Measurements from ENCODE around the gene MPO. TPM values are rescaled to one million over a fixed set of nuclear protein-coding genes. Genes with fewer than 3 reads are reported as not detected.

The MPO gene
- total RNA-seq, 1 experiment from 2014 or later, result not detected

DNA sequence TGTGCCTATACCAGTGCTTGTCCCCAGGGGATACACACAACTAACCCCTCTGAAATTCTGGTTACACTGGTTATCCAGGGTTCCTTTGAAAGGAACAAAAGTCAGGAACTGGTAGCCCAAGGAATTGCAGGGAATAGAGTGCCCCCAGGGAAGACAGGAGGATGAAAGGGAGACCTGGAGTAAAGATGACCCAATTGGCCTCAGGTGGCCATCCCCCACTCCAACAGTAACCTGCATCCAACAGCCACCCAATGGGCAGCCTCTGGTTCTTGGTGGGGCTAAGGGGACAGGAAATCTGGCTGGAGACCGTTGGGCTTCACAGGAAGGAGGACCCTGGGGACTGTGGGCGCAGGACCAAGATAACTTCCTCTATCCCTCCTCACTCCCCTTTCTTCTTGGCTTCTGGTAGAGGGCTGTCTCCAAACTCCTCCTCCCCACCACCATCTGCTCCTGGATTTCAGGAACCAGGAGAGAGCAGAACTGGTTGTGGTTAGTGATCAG, 826 bp upstream of the MPO start:
- Mint-ChIP-seq H3K9me3 (no peaks in the 10 kb centered on the region), H3K27me3 (ENCODE audit: low read depth) (peaks cover 16% of the 10 kb centered on the region), H3K27ac (no peak overlapping the region), H3K4me1 (peaks cover 20% of the 10 kb centered on the region), H3K36me3 (no peaks in the 10 kb centered on the region), H3K4me3 (no peak overlapping the region)
- no peak for ATAC-seq
- ChIA-PET CTCF (interaction anchor here (0.6 to 0.7 kb wide), 3 partner anchors 10 to 646 kb away, joined by 3 to 6 read pairs (median 3); no protein-coding TSS in a partner anchor), POLR2A (interaction anchor here (0.7 kb wide), 1 partner anchor 26 kb away, joined by 3 read pairs; no protein-coding TSS in a partner anchor)
- TF ChIP-seq, protein P1, sequence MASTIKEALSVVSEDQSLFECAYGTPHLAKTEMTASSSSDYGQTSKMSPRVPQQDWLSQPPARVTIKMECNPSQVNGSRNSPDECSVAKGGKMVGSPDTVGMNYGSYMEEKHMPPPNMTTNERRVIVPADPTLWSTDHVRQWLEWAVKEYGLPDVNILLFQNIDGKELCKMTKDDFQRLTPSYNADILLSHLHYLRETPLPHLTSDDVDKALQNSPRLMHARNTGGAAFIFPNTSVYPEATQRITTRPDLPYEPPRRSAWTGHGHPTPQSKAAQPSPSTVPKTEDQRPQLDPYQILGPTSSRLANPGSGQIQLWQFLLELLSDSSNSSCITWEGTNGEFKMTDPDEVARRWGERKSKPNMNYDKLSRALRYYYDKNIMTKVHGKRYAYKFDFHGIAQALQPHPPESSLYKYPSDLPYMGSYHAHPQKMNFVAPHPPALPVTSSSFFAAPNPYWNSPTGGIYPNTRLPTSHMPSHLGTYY (CRISPR knock-in tag; IDR thresholded peaks at IDR 0.05), result no peak
- TF ChIP-seq, protein P2, sequence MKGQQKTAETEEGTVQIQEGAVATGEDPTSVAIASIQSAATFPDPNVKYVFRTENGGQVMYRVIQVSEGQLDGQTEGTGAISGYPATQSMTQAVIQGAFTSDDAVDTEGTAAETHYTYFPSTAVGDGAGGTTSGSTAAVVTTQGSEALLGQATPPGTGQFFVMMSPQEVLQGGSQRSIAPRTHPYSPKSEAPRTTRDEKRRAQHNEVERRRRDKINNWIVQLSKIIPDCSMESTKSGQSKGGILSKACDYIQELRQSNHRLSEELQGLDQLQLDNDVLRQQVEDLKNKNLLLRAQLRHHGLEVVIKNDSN (CRISPR knock-in tag; IDR thresholded peaks at IDR 0.05), result no peak
- no peak for TF ChIP-seq TEAD1 (CRISPR knock-in tag; IDR thresholded peaks at IDR 0.05)
- DNase-seq (ENCODE audit: low spot score), result no peak

DNA sequence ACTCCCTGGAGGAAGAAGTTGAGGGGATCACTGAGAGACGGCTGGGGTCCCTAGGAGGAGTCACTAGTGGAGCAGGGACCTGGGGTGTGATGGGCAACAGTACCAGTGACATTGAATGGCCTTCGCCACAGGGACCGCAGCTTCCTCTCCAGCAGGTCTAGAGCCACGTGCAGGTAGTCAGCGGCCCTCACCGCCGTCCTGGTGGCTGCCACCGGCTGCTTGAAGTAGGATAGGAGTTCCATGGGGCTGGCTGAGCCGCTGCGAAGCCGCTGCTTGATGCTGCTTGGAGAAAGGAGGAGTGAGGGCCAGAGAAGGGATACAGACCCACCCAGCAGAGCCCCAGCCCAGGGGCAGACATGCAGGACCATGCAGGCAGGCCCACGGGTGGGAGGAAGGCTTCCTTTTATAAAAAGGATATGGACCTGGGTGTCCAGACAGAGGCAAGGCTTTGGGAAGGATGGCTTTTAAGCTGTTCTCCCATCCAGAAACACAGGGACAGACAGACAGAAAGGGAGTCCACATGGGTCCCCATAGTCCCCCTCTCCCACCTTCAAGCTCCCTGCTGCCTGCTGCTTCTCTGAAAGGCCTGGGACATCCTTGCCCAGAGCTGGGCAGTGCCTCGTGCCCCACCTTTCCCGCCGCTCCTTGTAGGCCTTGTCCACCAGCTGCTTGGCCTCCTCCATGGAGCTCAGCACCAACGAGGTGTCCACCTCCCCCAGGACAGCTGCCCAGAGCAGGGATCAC, 827 bp downstream of the MPO start:
- no peak for ATAC-seq
- H3K36me3 Mint-ChIP-seq, result no peaks in the 10 kb centered on the region
- H3K27me3 Mint-ChIP-seq (ENCODE audit: low read depth), result peaks cover 16% of the 10 kb centered on the region
- peaks cover 15% of the 10 kb centered on the region for H3K4me1 Mint-ChIP-seq
- H3K9me3 Mint-ChIP-seq, result no peaks in the 10 kb centered on the region
- no peak overlapping the region for H3K4me3 Mint-ChIP-seq
- ChIA-PET POLR2A (no interaction called here), CTCF (interaction anchor here (0.6 to 4.6 kb wide), 9 partner anchors 12 to 208 kb away, joined by 3 to 19 read pairs (median 5); partner anchors contain the start of genes HSF5, RNF43 and SUPT4H1)
- no peak overlapping the region for H3K27ac Mint-ChIP-seq
- no peak for DNase-seq (ENCODE audit: low spot score)
- TF ChIP-seq, protein P3, sequence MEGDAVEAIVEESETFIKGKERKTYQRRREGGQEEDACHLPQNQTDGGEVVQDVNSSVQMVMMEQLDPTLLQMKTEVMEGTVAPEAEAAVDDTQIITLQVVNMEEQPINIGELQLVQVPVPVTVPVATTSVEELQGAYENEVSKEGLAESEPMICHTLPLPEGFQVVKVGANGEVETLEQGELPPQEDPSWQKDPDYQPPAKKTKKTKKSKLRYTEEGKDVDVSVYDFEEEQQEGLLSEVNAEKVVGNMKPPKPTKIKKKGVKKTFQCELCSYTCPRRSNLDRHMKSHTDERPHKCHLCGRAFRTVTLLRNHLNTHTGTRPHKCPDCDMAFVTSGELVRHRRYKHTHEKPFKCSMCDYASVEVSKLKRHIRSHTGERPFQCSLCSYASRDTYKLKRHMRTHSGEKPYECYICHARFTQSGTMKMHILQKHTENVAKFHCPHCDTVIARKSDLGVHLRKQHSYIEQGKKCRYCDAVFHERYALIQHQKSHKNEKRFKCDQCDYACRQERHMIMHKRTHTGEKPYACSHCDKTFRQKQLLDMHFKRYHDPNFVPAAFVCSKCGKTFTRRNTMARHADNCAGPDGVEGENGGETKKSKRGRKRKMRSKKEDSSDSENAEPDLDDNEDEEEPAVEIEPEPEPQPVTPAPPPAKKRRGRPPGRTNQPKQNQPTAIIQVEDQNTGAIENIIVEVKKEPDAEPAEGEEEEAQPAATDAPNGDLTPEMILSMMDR (IDR thresholded peaks at IDR 0.05), result no peak
- TF ChIP-seq, protein P4, sequence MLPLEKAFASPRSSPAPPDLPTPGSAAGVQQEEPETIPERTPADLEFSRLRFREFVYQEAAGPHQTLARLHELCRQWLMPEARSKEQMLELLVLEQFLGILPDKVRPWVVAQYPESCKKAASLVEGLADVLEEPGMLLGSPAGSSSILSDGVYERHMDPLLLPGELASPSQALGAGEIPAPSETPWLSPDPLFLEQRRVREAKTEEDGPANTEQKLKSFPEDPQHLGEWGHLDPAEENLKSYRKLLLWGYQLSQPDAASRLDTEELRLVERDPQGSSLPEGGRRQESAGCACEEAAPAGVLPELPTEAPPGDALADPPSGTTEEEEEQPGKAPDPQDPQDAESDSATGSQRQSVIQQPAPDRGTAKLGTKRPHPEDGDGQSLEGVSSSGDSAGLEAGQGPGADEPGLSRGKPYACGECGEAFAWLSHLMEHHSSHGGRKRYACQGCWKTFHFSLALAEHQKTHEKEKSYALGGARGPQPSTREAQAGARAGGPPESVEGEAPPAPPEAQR (CRISPR knock-in tag; IDR thresholded peaks at IDR 0.05), result no peak
- TF ChIP-seq, protein P5, sequence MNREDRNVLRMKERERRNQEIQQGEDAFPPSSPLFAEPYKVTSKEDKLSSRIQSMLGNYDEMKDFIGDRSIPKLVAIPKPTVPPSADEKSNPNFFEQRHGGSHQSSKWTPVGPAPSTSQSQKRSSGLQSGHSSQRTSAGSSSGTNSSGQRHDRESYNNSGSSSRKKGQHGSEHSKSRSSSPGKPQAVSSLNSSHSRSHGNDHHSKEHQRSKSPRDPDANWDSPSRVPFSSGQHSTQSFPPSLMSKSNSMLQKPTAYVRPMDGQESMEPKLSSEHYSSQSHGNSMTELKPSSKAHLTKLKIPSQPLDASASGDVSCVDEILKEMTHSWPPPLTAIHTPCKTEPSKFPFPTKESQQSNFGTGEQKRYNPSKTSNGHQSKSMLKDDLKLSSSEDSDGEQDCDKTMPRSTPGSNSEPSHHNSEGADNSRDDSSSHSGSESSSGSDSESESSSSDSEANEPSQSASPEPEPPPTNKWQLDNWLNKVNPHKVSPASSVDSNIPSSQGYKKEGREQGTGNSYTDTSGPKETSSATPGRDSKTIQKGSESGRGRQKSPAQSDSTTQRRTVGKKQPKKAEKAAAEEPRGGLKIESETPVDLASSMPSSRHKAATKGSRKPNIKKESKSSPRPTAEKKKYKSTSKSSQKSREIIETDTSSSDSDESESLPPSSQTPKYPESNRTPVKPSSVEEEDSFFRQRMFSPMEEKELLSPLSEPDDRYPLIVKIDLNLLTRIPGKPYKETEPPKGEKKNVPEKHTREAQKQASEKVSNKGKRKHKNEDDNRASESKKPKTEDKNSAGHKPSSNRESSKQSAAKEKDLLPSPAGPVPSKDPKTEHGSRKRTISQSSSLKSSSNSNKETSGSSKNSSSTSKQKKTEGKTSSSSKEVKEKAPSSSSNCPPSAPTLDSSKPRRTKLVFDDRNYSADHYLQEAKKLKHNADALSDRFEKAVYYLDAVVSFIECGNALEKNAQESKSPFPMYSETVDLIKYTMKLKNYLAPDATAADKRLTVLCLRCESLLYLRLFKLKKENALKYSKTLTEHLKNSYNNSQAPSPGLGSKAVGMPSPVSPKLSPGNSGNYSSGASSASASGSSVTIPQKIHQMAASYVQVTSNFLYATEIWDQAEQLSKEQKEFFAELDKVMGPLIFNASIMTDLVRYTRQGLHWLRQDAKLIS (CRISPR knock-in tag; IDR thresholded peaks at IDR 0.05; ENCODE audit: borderline replicate concordance), result no peak
- TF ChIP-seq, protein P6, sequence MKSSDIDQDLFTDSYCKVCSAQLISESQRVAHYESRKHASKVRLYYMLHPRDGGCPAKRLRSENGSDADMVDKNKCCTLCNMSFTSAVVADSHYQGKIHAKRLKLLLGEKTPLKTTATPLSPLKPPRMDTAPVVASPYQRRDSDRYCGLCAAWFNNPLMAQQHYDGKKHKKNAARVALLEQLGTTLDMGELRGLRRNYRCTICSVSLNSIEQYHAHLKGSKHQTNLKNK (CRISPR knock-in tag; IDR thresholded peaks at IDR 0.05), result no peak
- TF ChIP-seq ZNF232 (CRISPR knock-in tag; IDR thresholded peaks at IDR 0.05) (no peak), NFE2L1 (CRISPR knock-in tag; IDR thresholded peaks at IDR 0.05) (no peak), MYBL2 (CRISPR knock-in tag; IDR thresholded peaks at IDR 0.05) (no peak), ZNF219 (CRISPR knock-in tag; IDR thresholded peaks at IDR 0.05; ENCODE audit: borderline replicate concordance) (no peak), CREM (CRISPR knock-in tag; IDR thresholded peaks at IDR 0.05) (no peak), ZNF416 (CRISPR knock-in tag; IDR thresholded peaks at IDR 0.05) (no peak)
- TF ChIP-seq, protein P7, sequence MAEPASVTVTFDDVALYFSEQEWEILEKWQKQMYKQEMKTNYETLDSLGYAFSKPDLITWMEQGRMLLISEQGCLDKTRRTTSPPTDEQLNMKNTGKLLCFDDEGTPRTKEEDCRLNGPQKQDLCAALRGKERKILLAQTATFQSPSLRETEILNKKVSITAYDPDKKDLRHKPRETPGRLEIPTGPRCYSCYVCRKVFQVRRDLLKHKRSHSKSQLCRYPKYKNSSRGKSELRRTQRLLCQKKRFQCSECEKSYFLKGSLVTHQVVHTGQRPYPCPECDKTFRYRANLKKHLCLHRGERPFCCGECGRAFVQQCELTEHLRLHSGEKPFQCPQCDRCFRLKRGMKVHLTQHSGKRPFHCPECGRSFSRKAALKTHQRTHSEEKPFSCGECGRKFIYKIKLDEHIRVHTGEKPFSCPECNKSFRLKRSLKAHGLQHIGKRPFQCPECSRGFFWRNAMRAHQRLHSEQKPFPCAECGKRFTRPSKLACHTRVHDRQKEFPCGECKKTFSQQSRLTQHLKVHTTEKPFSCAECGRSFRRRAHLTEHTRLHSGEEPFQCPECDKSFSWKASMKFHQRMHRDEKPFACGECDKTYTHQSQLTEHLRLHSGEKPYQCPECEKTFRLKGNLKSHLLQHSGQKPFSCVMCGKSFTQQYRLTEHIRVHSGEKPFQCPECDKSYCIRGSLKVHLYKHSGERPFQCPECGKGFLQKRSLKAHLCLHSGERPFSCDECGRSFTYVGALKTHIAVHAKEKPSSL (CRISPR knock-in tag; conservative IDR thresholded peaks at IDR 0.05), result no peak
- TF ChIP-seq, protein P1 (CRISPR knock-in tag; IDR thresholded peaks at IDR 0.05), result no peak
- TF ChIP-seq, protein P8, sequence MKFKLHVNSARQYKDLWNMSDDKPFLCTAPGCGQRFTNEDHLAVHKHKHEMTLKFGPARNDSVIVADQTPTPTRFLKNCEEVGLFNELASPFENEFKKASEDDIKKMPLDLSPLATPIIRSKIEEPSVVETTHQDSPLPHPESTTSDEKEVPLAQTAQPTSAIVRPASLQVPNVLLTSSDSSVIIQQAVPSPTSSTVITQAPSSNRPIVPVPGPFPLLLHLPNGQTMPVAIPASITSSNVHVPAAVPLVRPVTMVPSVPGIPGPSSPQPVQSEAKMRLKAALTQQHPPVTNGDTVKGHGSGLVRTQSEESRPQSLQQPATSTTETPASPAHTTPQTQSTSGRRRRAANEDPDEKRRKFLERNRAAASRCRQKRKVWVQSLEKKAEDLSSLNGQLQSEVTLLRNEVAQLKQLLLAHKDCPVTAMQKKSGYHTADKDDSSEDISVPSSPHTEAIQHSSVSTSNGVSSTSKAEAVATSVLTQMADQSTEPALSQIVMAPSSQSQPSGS (CRISPR knock-in tag; IDR thresholded peaks at IDR 0.05; ENCODE audit: borderline replicate concordance, low read depth), result no peak
